Erythroblast (primary cell): ENCODE data around the gene CAB39L.

Experiments
- DNase-seq, 2 experiments: peaks; one replicate each; lab custom pipeline; 2025; lab: John Stamatoyannopoulos, UW
- GATA1 ChIP-seq: IDR thresholded peaks from 2 replicates; pipeline ENCODE4 v1.6.1; 2011; ENCODE audit warnings: low read depth, mild to moderate bottlenecking, control low read depth, low read length, moderate library complexity
- POLR2A ChIP-seq: IDR thresholded peaks from 2 replicates; pipeline ENCODE4 v1.6.1; 2011; ENCODE audit warnings: mild to moderate bottlenecking, low read length

The CAB39L gene

GRCh38 chr13:49452725-49453457 is 9.0 kb upstream of the CAB39L start:
- TF ChIP-seq GATA1 (no peak), POLR2A (no peak)
- DNase-seq, result no peak

DNA sequence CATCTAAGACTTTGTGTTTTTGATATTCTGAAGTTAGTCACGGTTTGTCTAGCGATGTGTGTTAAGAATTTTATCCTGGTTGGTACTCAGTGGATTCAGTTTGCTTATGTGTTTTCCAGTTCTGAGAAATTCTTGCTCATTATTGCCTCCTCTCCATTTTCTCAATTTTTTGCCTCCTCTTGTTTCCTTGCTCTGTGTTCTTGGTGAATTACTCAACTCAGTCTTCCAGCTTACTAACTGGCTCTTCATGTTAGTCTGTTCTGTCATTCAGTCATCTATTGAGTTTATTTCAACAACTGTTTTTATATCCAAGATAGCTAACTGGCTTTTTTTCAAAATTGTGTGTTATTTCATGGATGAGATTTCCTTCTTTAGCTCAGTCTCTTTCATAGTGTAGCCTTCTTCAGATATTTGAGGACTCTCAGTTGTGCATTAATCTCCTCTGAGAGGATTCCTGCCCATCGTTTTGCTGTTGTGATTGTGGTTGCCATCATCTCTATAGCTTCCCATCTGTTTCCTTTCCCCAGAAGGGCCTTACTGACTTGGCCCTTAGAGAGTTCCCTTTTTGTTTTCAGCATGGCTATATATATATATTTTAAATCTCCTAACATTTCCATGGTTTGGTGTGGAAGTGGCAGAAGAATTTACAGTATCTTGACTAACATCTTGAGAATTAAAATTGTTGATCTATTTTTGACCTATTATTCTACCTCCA is 6.4 kb upstream of the CAB39L start:
- no peak for TF ChIP-seq POLR2A
- no peak for TF ChIP-seq GATA1
- DNase-seq, result no peak

GRCh38 chr13:49448753-49449152 is 4.9 kb upstream of the CAB39L start:
- DNase-seq, result no peak
- TF ChIP-seq POLR2A, result no peak

- no peak for DNase-seq
- TF ChIP-seq GATA1 (no peak), POLR2A (no peak)
Measured at GRCh38 chr13:49446473-49446872, 2.6 kb upstream of the CAB39L start.

DNA sequence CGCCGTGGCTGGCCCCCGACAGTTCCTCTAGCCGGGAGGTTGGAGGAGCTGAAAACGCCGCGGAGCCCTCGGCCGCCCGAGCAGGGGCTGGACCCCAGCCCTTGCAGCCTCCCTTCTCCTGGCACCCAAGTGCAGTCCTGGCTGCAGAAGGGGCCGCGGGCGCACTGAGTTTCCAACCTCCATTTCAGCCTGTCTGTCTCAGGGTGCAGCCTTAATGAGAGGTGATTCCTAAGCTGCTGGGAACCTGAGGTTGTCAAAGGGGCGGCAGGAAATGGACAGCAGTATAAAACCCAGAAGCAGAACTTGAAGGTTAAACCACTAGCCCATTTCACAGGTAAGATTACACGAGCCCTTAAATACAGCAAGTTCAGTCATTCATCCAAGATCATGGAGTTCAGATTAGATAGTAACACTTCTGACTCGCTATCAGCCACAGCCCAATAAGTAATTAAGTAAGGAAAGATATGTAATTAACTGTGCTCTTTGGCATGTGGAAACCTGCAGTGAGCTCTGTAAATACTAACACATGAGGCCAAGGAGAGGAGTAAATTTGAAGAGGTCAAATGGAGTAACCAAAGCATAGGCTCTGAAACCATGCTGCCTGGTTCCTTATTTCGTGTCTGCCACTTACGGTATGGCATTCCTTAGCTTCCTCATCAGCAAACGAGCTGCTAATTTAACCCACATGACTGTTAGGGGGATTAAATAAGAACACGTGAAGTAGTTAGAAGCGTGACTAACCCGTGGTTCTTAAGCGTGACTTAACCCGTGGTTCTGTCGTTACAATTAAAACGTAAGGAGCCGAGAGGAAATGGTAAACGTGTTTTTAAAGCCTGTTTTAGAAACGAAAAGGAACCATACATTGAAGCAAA is 896 bp upstream of the CAB39L start:
- no peak for TF ChIP-seq GATA1
- peak; percentile 62 for TF ChIP-seq POLR2A
- DNase-seq, result peak; percentile 80 to 81

GRCh38 chr13:49443357-49443703 is 534 bp downstream of the CAB39L start:
- TF ChIP-seq GATA1 (no peak), POLR2A (no peak)

DNA sequence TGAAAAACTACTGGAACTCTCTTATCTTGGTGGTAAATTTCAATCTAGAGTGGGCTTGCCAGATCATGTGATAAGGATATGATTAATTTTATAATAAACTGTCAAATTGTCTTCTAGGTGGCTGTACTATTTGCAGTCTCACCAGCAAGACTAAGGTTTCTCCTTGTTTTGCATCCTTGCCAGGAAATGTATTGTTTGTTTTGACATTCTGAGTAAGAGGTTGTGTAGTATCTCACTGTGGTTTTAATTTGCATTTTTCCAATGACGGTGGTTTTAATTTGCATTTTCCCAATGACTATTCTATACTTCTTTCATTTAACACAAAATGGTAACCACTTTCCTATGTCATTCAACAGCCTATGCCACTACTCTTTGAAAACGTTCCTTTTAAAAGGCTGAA is 2.0 kb downstream of the CAB39L start:
- TF ChIP-seq GATA1 (no peak), POLR2A (no peak)
- no peak for DNase-seq

More at GRCh38 chr13:49443357-49443703, 534 bp downstream of the CAB39L start:
- DNase-seq, result peak in 1 of 2 experiments; percentile 68

DNA sequence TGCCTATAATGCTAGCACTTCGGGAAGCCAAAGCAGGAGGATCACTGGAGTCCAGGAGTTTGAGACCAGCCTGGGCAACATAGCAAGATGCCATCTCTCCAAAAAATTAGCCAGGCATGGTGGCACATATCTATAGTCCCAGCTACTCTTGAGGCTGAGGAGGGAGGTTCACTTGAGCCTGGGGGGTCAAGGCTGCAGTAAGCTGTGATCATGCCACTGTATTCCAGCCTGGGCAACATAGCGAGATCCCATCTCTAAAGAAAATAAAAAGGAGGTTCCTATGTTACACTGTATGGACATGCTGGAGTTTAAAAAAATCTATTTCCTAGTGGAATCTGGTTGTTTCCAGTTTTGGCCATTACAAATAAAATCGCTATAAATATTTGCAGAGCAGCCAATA is 2.6 kb downstream of the CAB39L start:
- DNase-seq, result no peak
- TF ChIP-seq GATA1 (no peak), POLR2A (no peak)

GRCh38 chr13:49439609-49440008 is 4.3 kb downstream of the CAB39L start:
- DNase-seq, result no peak
- TF ChIP-seq GATA1, result no peak
- no peak for TF ChIP-seq POLR2A

- TF ChIP-seq POLR2A, result no peak
- TF ChIP-seq GATA1, result no peak
Measured at GRCh38 chr13:49437705-49438104, 6.2 kb downstream of the CAB39L start.

GRCh38 chr13:49436890-49437289 is 7.0 kb downstream of the CAB39L start:
- DNase-seq, result peak; percentile 35 to 40
- TF ChIP-seq POLR2A, result no peak
- TF ChIP-seq GATA1, result no peak

More at GRCh38 chr13:49437705-49438104, 6.2 kb downstream of the CAB39L start:
- DNase-seq, result no peak

DNA sequence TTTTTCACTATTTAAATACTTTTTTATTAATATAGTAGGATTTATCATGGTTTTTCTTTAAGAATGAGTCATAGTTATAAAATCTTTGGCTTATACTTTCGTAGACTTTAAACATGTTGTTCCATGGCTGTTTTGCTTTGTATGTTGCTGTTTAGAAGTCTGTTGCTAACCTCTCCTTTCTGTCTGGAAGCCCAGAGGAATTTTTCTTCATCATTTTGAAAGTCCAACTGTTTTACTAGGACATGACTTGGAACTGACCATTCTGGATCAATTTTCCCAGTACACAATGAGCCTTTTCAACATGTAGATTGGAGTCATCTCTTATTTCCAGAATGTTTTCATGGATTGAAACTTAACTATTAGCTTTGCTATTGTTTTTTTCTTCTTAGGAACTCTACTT is 7.9 kb downstream of the CAB39L start:
- no peak for DNase-seq
- TF ChIP-seq GATA1 (no peak), POLR2A (no peak)

- DNase-seq, result no peak
Measured at GRCh38 chr13:49429121-49429520, 14.7 kb downstream of the CAB39L start.

DNA sequence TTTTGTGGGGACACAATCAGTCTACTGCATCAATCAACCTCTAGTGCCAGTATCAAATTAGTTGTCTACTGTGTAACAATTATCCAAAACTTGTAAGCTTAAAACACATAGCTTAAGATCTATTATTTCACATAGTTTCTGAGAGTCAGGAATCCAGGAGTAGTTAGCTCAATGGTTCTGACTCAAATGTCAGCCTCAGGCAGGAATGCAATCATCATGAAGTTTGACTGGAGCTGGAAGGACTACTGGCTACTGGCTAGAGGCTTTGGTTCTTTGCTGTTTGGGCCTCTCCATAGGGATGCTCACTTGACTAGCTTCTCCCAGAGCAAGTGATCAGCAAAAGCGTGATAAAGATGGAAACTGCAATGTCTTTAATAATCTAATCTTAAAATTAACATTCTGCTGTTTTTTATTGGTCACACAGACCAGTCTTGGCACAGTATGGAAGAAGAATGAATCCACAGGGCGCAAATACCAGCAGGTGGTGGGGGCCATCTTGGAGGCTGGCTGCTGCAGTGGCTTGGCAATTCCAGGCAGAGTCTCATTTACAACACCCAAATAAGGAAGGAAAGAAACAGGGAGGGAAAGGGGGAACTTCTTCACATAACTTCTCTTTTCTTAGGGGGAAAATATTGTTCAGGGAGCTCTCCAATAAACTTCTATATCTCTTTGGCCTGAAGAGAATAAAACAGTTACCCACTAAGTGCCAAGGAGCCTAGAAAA is 15.7 kb downstream of the CAB39L start:
- TF ChIP-seq GATA1 (no peak), POLR2A (no peak)
- no peak for DNase-seq

More at GRCh38 chr13:49429121-49429520, 14.7 kb downstream of the CAB39L start:
- no peak for TF ChIP-seq GATA1
- no peak for TF ChIP-seq POLR2A
